GM19043 (cell line): ENCODE data around the gene HIRA.
"Not testable (repeated sequence)": the region's sequence is repeated elsewhere in the genome, so short reads cannot be mapped to it uniquely, and the experiment has no call there.

ENCODE experiments used
- ATAC-seq: cut with Tn5 transposase; IDR thresholded peaks from one replicate; pipeline ENCODE4 v1.9.1; 2021; ENCODE audit warnings: low read depth; ENCODE audit not compliant: unreplicated experiment

The HIRA gene

DNA sequence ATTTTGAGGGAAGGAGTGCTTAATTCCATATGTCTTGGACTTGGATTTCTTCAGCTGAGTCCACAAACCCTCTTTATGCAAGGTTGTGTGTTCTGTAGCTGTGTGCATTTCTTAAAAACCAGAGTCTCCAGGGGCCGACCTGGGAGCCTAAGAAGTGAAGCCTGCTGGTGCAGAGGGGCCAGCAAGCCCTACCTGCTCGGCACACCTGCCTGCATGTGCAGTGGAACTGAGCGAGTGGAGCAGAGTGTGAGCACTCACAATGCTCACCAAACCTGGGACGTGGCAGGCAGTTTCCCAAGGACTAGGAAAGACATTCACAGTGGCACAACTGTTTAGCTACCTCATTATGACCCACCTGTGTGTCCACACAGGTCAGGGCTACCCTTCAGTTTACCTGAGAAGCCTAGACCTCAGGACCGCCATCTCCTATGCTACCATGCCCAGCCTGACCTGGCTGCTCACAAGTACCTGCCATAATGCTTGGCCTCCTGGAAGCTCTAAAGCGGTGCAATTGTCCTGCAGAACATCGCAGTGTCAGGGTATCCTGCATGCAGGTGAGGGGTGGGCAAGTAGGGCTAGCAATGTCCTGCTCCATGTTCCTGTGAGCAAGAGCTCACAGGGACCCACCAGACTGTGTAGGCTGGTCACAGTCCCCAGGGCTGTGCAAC is 12.1 kb upstream of the HIRA start:
- ATAC-seq = no peak

DNA sequence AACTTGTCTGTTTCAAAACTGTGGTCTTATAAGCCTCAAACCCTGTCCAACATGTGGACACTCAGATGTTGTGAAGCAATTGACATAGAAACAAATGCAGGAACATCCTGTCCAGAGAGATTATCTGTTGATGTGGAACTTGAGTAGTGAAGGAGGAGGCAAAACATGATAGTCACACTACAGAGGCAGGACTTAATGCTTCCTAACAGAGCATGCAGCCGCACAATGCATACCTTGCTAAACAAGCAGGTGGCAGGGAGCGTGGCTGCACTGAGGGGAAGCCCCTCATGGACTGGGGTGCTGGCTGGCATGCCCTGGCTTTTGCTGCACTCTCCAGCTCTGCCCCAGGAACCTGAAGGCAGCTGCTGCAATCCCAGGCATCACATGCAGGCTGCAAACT is 10.6 kb upstream of the HIRA start:
- no peak for ATAC-seq

DNA sequence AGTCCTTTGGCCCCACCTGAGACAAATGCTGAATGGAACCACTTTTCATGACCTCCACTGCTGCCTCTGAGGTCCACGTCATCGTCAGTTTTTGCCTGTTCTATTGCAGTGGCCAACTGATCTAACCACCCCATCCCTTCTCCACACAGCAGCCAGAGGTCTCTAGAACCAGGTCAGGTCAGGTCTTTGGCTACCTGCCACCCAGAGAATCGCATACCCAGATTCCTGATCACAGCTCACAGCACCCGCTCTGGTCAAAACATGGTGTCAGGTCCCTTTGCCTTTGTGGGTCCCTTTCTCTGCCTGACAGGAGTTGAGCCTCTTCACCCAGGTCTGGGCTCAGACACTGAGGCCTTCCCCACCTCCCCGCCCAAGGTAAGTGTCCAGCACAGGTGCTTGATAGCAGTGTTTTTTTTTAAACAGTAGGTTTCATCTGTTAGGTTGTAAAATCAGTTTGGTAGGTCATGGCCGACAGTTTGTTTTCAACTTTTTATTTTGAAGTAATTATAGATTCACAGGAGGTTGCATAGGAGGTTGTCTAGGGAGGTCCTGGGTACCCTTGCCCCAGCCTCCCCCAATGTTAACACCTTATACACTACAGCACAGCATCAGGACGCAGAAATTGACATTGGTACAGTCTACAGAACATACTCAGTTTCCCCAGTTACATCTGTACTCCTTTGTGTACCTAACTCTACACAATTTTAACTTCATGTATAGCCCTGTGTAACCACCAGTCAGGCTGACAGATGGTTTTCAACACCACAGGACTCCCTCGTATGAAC is 9.1 kb upstream of the HIRA start:
- ATAC-seq = no peak

DNA sequence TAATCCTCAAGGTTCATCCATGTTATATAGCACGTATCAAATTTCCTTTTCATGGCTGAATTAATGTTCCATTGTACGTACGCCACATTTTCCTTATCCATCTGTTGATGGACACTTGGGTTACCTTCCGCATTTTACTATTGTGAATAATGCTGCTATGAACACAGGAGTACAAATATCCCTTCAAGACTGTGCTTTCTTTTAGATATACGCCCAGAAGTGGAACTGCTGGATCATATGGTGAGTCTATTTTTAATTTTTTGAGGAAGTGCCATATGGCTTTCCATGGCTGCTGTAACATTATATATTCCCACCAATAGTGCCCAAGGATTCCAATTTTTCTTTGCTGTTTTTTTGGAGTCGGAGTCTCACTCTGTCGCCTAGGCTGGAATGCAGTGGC is 6.8 kb upstream of the HIRA start:
- ATAC-seq = no peak

DNA sequence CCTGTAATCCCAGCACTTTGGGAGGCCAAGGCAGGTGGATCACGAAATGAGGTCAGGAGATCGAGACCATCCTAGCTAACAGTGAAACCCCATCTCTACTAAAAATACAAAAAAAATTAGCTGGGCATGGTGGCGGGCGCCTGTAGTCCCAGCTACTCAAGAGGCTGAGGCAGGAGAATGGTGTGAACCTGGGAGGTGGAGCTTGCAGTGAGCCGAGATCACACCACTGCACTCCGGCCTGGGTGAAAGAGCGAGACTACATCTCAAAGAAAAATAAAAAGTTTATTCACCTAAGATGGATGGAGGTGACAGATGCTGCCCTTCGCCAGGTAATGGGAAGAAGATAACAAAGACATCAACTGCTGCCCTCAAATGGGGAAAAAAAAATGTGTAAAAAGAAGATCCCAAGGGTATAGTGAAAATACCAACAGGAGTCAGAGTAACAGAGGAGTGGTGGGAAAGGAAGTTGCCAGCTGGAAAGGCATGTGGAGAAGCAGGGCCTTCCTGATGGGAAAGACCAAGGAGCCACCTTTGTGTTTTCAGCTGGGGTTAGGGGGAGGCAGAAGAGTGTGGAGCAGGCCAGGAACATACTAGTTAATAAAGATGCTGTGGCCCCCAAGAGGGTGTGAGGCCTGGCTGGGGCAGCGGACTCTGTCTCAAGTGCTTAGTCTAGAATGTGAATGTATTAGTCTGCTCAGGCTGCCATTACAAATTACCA is 5.1 kb upstream of the HIRA start:
- ATAC-seq = not testable (repeated sequence)

DNA sequence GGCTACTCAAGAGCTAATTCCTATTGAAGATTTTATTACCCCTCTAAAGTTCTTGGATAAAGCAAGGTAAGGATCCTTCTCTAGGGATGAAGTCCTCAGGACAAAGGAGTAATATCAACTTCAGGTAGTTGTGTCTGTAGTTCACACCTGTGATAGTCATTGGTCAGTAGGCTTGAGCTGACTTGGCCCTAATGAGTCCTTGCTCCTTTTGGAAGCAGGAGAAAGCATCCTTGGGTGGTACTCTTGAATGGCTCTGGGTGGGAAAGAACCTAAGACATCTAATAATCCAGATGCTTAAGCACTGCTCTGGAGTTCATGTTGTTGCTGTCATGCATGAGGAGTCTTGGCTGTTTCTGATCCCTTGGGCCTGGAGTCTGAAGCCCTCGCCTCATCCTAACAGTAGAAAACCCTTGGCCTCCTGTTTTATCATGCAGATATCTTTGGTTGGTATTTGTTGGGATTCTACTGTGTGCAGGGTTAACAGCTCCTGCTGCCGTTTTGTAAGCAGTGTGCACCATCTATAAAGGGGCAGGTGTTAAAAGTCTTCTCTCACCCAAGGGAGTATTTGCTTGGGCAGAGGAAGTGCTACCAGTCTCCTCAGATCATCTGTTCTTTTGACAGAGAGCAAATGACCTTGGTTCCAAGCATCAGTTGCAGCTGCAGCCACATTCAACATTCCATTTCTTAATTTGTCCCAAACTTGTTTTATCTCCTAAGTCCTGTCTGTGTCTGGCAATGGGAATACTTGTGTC is 3.5 kb upstream of the HIRA start:
- no peak for ATAC-seq

DNA sequence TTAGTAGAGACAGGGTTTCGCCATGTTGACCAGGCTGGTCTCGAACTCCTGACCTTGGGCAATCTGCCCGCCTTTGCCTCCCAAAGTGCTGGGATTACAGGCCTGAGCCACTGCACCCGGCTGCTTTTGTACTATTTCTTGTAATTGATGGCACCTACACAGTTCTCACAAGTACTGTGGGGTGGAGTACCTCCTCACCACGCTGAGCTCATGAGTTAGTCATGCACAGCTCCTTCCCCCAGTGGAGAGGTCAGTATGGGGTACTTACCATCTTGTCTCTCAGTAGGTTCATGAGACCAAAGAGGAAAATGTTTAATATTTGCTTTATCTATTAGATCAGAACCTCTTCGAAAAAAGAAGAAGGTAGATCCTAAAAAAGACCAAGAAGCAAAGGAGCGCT is 2.9 kb upstream of the HIRA start:
- ATAC-seq = no peak

DNA sequence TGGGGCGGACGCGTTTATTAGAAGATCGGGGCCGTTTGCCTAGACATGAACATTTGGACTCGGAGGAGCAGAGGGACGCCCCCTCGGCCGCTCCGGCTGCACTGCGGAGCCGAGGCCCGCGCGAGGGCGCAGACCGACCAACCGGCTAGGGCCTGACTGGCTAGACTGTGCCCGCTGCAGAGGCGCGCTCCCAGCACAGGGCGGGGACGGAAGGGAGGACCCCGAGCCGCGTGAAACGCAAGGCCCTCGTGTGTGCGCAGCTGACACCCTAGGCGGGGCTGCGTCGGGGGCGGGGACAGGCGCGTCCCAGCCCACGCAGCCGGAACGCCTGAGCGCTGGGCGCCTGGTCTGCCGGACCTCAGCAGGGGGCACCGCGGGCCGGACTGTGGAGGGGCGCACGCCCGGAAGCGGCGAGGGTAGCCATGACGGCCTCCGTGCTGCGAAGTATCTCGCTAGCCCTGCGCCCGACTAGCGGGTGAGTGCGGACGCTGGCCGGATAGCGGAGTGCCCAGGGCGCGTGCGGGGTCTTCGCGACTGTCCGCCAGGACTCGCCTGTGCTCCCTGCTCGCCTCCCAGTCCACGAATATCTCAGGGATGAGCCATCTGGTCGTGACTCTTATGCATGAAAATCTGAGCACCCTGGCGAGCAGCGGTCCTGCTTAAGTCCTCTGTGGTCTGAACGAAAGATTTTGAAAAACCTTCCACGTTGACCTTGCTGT is 759 bp upstream of the HIRA start, which contains the start of gene MRPL40:
Gene MRPL40, plus strand, starts transcription at position 413 of the 719 bp plus-strand sequence. Its CDS starts 10 bp downstream, at position 423.
- ATAC-seq = peak; percentile 75

DNA sequence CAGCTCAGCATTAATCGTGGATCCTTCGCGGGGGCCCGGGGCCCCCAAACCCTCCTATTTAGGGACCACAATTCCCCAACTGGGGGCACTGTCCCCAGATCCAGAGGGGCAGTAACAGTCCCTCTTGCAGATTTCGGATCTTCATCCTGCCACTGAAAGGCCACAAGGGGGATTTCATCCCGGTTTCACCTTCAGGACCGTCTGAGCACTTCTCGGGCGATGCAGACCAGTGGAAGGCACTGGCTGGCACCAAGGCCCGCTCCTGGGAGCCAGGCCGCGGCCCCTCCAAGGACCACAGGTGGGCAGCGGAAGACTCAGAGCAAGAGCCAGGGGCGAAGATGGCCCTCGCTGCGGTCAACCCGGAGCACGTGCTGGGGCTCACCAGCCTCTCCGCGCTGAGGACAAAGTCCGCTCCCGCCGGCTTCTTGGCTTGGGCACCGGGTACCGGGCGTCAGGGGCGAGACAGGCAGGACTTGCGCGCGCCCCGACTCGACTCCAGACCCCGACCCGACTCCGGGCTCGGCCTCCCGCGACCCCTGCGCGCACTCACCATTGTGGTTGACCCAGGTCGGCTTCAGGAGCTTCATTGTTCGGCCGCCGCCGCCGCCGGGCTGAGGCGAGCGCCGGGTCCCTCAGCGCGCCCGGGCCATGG is 517 bp downstream of the HIRA start:
- no peak for ATAC-seq

DNA sequence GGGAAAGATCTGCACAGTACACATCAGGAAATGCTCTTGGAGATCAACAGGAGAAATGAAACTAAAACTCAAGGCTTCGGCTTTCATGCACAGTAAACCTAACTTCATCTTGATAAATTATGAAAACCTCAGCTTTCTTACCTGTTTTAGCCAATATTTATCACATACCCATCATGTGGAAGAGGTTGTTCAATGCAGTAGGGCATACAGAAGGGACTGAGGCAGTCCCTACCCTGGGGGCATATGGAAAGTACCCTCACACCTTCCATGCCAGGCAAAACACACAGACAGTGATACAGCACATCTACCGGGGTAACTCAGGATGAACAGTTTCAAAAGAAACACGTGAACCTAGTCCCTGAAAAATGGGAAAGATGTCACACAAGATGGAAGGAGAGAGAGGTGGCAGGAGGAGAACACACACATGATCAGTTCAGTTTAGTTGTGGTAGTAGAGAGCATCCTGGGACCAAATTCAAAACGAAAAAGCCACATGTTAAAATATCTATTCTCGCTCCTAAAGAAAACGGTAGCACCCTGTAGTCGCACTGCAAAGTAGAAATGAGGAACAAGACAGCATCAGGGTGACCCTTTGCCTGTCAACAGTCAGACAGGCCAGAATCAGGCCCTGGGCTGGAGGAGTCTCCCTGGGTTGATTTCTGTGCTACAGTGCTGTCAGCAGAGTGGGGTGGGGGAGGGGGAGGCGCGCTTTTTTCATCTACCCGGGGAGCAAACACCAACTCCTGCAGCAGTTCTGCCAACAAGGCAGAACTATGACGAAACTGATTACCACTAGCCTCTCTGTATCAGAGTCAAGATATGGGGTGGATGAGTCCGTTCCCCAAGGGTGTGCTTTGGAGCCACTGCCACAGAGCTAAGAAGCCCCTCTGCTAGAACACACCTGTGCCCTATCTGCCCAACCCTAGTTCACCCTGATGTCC is 1.3 kb downstream of the HIRA start:
- ATAC-seq = no peak

DNA sequence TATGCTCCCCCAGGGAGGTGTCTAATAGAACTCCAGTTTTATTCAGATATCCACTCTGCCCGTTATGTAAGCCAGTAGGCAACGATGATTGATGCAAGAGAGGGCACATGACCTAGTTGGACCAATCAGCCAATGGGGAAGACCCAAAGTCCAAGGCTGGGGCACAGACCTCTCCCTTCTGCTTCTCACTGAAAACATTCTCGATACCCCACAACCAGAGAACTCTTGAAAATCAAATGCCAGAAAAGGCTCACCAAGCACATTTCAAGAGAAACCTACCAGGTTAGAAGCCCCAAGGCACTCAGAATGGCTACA is 7.4 kb downstream of the HIRA start:
- no peak for ATAC-seq

DNA sequence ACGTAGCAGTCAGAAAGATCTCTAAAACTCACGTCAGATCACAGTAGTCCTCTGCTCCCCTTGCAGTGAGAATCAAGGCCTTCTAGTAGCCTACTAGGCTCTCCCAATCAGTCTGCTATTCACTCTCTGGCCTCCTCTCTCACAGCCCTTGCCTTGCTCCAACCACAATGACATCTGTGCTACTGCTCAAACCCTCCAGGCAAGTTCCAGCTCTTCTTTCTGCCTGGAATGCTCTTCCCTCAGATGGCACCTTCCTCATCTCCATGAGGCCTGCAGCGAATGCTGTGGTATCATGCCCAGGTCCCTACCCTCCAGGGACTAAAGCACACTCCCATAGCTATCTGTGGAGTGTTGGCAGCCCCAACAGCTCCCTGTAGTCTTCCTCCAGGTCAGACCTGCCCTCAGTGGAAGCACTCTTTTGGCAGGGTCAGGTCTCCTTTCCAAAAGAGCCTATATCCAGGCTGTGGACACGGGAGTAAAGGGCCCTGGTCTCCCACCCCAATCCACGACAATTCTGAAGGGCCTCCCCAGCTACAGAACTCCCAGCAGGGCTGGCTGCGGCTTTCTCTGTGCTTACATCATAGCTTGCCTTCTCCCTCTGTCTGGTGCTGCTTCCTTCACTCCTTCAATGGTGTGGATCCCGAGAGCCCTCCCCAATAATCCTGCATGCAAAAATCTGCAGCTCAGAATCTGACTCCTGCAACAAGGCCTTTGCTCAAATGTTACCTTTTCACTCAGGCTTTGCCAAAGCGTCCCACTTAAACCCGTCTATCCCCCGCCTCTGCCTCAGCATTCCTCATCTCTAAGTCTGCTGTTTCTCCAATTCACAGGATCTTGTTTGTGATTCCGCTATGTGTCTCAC is 8.9 kb downstream of the HIRA start:
- no peak for ATAC-seq

DNA sequence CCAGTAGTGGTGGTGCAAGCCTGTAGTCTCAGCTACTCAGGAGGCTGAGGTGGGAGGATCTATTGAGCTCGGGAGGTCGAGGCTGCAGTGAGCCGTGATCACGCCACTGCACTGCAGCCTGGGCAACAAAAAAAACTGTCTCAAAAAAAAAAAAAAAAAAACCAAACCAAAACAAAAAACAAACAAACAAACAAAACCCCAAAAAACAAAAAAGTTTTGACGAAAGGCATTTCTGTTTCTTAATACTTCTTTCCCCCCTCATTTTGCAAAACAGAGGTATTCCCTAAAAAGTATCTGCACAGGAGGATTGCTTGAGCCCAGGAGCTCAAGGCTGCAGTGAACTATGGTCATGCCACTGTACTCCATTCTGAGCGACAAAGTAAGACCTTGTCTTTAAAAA is 11.2 kb downstream of the HIRA start:
- ATAC-seq = no peak

DNA sequence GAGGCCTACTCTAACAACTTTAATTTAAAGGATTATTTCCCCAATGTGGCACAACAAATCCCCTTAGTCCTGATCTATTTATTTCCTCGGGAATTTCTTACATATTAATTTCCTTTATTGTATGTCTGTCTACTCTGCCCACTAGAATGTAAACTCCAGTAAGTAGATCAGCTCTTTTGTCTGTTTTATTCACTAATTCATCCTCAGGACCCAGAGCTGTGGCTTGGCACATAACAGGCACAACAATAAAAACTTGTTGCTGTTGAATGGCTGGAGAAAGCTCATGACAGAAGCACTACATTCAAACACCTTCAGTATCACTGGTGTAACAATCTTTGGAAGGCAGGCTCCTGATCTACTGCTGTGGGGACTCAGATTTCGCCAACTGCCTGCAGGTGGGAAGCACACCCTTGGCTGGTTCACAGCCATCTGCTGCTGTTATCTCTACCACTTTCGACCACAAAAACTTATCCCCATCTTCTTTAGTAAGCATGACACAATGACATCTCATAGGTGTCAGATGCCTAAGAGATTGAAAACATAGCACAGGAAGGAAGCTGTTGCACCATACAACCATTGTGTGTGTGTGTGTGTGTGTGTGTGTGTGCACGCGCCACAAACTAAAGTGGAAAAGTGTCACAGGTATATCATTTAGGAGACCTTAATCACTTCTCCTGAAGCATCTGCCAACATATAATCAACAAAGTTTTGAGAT is 11.9 kb downstream of the HIRA start:
- ATAC-seq = no peak

DNA sequence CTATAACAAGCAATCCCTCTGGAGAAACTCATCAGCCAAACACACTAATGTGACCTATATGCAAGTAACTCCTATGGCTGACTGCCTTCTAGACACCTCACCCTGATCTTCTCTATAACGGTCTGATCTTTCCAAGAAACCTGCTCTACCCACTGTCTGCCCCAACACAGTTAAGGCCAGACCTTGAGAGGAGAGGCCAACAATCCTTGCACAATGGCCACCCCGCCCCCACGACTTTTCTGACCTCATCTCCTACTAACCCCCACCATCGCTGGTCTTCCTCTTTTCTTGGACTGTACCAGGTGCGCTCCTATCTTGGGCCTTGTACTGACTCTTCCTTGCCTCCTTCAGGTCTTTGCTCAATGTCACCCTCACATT is 12.5 kb downstream of the HIRA start:
- ATAC-seq = no peak

DNA sequence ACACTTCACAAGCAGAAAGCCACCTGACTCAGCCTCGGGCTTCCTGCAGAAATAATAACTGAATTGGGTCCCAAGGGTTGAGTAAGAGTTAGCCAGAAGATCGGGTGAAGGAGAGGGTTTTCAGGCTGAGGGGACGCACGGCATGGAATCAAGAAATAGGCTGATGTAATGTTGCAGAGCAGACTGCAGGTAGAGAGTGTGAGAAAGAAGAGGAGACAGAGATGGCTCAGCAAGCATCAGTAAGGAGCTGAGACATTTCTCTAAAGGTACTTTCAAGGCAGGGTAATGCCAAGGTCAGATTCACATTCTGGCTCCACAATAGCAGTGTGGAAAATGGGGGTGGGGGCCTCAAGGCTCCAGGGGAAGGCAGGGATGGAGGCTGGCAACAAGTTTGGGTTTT is 18.6 kb downstream of the HIRA start:
- no peak for ATAC-seq

DNA sequence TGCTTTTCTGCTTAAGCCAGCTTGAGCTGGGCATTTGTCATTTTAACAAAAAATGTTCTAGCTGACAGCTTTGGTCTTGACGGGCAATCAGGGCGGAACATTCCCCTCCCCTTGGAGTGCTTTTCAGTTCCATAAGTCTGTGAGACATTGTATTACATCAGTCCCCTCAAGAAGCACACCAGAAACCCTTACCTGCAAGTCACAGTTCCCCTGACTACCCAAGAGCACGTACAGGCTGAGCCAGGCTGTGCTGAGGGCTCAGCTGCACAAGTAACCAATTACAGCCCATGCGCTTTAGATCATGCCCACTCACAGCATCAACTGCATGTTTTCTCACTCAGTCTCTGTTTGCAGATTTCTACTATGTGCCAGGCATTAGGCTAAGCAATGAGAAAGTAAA is 19.1 kb downstream of the HIRA start:
- no peak for ATAC-seq
